Measurements from ENCODE around the gene SLC24A5.
A peak's percentile ranks its signal among the peaks of the same experiment; 100 is the strongest.

The SLC24A5 gene

DNA sequence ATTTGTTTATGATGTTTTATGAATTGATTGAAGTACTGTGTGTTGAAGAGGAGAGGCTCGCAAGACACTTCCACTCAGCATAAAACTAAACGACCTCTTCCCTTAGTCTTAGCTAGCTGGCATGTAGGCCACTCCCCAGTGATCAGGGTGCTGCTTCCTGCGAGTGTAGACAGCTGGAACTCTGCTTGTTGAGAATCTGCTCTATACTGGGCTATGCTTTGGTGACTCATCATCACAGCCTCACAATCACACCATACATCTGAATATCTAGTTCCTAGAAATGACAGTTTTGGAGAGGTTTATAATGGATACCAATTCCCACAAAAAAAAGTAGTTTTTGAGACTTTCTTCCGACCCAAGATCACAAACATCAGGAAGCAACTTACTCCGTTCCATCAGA is 1.5 kb upstream of the SLC24A5 start:
- no peak for DNase-seq

DNA sequence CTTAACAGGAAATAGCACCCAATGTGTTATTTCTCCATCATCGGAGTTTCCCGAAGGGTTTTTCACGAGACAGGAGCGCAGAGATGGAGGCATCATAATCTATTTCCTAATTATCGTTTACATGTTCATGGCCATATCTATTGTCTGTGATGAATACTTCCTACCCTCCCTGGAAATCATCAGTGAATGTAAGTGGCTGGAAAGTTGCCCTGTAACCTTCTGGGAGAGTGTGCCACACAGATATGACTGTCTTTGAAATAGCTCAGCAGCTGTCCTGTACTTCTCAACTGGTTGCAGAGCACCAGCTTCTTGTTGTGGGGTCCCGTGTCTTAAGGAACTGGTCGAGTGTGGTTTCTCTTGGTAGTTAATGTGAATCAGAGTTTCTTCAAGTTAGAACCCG is 1.1 kb downstream of the SLC24A5 start:
- no peak for DNase-seq

DNA sequence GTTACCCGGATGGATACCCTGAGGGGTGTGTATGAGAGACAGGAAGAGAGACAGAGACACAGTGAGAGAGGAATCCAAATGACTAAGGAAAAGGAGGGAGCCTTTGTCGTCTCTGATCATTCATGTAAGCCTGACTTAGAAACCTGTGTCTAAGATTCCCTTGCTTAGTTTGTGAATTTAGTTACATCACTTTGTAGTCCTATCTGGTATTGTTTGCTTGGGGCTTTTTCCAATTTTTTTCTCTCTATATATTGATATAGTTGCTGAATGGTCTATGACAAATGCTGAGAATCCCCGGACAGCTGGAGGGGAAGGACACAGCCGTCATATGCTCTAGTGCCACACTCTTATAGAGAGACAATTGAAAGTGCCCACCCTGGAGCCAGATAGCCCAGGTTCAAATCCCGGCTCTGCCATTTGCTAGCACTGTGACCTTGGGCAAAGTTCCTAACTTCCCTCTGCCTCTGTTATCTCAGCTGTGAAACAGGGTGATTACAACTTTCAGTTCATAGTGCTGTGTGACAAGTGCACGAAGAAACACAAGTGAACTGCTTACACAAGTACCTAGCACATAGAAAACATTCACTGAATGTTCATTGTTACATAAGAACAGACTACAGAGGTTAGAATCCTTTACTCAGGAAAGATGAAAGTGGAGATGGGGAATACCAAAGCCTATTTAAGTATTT is 6.0 kb downstream of the SLC24A5 start:
- DNase-seq: no peak

DNA sequence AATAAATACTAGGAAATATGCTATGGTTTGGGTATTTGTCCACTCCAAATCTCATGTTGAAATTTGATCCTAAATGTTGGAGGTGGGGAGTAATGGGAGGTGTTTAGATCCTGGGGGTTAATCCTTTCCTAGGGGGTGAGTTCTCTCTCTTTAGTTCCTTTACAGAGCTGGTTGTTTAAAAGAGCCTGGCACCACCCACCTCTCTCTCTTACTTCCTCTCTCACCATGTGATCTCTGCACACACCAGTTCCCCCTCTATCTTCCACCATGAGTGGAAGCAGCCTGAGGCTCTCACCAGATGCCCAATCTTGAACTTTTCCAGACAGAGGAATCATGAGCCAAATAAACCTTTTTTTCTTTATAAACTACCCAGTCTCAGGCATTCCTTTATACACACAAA is 10.5 kb downstream of the SLC24A5 start:
- no peak for DNase-seq

DNA sequence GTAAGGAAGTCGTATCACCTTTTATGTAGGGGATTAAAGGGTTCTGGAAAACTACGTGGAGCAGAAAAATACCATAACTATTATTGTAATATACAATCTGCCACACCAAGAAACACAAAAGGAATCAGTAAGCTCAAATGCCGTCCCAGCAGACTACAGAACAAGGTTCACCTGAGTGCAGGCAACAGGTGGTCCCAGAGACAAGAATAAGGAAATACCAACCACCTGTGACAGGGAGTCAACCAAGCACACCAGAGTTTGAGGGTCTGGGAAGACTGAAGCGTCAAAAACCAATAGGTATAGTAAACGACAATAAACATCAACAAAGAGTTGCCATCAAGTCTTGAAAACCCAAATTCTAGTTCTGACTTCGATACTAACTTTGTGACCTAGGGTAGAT is 12.1 kb downstream of the SLC24A5 start:
- no peak for DNase-seq

DNA sequence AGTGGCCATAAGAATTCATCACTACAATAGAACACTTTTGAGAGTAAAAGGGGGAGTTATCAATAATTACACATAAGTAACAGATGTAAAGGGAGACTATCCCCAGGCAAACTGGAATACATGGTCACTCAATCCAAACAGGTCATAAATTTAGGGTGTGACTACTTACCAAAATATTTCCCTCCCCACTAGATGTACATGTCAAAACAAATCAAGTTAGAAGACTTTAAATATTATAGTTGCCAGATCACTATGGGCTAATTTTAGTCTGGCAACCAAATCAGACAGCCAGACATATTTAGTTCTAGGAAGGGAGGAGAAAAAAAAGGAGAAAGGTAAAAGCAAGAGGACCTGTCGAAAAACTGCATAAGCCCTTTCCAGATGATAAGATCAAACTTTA is 23.1 kb downstream of the SLC24A5 start:
- peak; percentile 11 for DNase-seq

DNA sequence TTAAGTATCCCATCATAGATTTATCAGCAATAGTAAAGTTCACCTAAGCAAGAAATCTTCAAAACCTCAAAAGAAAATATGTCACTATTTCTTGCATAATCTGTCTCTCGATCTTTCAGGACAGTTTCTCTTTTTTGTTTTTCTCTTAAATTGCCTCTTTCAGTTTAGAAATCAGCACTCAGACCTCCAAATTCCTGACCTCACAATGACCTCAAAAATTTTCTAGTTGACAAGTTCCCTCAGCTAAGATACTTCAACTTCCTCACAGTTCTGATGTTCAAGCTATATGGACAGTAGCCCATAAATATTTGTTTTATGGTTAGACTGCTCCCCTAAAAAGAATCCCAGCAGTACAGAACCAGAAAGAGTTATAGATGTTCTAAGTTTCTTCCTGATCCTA is 24.1 kb downstream of the SLC24A5 start:
- no peak for DNase-seq

DNA sequence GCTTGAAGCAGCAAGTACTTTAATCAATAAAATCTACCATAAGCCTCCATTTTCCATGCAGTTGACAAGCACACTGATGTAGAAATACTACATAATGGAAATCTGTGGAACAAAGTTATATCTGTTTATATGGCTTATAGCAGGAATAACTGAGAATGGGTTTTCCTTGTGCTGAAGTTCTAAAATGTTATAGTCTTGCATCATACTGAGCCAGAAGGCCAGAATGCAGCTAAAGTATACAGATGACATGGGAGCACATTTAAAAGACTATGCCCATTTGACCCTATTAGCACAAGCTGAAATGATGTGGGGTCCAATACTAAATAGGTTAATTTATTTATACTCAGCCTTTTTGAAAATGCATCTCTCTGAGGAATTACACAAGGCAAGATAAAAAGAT is 25.1 kb downstream of the SLC24A5 start:
- DNase-seq: no peak

DNA sequence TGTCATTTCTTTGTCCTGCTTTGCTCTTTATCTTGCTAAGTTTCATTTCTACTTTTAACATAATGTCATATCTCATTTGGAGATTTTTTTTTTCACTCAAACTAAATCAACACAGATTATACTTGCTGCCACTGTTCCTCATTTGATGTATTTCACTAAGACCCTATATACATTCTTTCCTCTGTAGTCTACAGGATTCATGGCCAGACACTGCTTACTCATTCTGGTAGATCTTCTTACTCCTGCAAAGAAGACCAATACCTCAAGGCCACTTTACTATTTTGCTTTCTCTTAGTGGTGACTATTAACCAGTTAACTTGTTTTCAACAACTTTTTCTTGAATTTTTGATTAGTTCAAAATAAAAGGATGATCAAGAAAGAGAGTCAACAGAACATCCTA is 26.6 kb downstream of the SLC24A5 start:
- no peak for DNase-seq

DNA sequence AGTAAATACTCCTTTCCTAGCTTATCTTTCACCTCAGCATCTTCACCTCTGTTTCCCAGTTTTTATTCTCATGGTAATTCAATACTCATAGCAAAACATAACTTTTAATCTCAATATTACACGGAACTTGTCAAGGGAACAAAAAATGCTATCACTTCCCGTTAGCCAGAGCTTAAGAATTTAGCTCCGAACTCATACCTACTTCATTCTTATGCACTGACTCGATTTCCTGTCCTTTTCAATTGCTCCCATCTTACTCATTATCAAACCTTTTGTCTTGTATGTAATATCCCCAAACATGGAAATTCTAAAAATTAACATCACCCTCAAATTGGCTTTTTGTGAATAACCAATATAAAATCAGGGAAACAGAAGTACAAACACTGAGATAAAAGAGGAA is 29.1 kb downstream of the SLC24A5 start:
- DNase-seq: no peak

DNA sequence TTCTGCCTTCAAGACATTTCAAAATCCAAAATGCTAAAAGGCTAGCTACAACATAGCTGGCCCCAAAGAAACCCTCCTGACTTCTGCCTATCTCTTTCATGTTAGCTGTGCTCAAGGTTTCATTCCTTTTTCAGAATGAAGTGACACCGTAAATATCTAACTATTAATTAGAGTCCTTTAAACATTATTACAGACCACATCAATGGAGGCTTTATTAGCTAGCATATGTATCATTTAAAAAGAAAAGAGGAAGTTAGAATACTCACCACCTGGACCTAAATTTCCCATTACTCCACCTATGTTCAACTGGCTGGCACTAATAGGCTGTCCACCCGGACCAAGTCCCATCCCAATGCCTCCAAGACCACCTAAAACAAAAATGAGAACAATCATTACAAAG is 32.7 kb downstream of the SLC24A5 start:
- DNase-seq: no peak

DNA sequence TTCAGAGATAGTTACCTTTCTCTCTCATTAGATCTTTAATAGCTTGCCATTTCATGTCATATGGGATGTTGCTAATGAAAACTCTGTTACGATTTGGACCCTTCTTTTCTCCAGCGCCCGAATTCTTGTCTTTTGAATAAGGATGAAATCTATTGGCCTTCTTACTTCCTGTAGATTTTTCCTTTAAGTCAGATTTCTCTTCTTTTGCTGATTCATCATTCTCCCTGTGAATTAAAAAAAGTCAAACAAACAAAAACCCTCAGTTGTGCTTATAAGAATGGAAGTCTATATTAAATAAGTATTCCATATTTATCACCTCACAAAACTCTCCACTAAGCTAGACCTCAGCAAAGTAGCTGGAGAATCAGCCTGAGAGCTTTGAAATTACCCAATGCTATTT is 47.8 kb downstream of the SLC24A5 start:
- no peak for DNase-seq

DNA sequence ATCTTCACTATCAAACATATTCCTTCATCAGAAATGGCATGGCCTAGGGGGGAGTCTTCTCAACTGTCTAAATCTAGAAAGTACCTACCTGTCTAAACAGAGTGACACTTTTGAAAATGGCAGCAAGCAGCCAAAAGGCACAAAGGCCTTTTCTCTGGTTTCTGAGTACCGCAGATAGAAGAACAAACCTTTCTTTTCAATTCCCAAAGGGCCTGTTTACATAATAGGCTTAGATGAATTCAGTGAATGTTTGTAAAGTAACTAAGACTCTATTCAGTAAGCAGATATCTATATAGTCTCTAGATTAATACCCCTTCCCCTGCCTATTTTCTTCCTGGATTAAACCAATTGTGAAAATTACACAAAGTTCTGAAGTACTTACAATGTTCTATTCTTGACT is 50.2 kb downstream of the SLC24A5 start:
- peak; percentile 81 for DNase-seq

DNA sequence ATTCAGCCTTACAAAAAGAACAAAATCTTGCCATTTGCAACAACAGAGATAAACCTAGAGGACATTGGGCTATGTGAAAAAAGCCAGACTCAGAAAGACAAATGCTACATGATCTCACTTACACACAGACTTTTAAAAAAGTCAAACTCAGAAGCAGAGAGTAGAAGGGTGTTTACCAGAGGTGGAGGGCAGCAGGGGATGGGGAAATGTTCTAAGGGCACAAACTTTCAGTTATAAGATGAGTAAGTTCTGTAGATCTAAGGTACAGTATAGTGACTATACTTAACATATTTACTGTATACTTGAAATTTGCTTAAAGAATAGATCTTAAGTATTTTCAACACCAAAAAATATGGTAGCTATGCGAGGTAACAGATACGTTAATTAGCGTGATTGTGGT is 54.3 kb downstream of the SLC24A5 start:
- no peak for DNase-seq

DNA sequence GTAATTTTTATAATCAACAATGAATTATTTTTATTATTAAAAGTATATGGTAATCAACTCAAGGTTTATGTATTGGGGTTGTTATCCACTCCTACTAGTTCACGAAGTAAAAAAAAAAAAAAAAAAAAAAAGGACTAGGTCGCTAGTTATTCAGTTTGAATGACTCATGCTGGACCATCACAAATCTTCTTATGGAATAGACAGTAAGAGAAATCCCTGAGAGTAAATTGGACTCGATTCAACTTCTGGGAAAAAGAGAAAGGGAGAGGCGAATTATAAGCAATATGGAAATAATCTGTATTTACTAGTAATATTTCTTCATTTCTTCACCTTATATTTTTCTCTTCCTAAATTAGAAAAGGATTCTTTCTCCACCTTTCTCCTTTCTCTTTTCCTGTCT is 55.3 kb downstream of the SLC24A5 start:
- DNase-seq: peak; percentile 28

DNA sequence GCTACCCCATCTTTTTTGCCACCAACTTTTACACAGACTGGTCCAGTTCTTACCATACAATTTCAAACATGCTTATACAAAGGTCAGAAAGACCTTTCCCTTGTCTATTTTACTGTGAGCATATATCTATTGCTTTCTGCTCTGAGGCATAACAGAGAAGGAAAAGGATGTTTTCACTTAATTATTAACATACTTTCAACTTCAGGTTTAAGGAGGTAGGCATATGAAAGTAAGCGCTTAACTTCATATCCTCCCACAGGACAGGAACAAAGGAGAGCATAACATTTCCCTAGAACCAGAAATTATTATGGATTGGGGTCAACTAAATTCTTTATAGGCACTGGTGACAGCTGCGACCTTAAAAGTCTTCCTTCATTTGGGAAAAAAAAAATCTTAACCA is 56.2 kb downstream of the SLC24A5 start:
- DNase-seq: no peak

DNA sequence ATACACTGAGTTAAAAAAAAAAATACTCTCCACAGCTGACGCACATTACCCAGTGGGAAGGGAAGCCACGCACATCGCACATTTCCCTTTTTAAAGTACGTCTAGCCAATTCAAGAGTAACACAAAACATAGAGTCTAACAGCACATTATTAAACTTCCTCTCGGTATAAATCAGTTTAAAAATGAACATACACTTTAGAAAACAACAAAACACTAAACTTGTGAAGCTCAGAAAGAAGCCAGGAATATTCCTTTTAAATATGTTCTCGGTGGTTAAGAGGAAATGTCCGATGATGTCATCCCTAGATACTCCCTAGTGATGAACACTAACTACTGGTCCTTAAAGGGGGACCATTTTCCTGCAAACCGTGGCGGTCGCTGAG is 56.6 kb downstream of the SLC24A5 start:
- DNase-seq: peak; percentile 86

DNA sequence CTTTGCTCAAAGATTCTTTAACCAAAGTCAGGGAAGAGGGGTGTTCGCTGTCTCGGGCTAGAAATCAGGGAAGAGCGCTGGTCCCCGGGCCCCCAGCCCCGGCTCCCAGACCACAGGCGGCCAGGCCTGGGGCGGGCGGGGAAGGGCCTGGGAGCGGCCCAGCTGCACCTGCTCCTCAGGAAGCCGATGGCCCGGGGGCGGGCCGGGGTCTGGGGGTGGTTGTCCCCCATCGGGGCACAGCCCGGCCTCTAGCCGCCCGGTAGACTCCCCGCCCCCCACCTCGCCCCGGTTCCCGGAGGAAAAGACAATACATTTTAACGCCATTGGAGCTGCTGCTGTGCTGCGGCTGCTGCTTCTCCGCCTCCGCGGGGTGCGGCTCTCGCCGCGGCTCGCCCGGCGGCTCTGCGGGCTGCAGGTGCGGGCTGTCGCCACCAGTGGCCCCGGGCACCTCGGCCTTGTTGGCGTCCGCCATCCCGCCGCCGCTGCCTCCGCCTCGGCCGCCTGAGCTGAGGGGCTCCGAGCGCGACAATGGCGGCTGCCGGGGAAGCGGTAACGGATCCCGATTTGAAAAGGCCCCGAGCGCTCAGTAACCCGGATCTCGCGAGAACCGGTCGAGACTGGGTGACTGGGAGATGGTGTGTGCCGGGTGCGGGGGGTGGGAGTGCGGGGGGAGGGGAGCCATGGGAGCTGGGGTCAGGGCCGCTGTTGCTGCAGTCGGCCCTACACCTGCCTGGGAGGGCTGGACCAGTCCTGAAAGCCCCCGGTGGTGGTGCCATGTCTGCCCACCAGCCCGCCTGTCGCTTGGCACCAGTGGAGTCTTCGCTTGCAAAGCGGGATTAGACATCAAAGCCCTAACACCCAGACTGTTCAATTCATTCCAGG is 57.2 kb downstream of the SLC24A5 start, which contains the start of gene MYEF2:
Gene MYEF2, minus strand, starts transcription at position 530 of the 882 bp plus-strand sequence. Its CDS starts 58 bp downstream, at position 472.
- DNase-seq: peak; percentile 96

DNA sequence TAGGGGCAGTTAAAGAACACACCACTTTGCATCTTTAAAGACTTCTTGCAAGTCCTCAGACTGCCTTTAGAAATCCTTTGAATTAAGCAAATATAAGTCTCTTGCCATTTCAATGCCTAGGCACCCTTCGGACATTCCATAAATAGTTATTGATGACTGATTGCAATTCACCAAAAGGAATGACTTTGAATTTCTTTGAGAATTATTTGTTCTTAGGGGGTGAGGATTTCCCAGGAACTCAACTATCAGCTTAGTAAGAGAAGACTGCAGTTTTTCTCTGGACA is 57.8 kb downstream of the SLC24A5 start:
- no peak for DNase-seq

DNA sequence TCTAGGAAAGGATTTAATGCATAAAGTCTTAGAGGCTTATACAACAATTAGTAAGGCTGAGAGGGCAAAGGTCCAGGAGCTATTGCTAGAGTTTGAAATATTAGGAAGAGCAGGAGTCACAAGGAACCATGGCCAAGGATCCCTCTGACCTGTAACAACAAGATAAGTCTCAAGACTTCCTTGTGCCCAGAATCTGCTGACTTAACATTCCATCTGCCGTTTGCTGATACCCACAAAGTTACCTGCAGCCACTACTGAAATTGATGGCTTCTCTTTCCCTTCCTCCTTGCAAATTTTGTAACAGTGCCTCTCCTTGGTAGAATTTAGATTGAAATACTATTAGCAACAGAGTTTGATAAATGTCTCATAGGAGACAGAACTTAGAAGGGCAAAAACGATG is 62.0 kb downstream of the SLC24A5 start:
- no peak for DNase-seq

DNA sequence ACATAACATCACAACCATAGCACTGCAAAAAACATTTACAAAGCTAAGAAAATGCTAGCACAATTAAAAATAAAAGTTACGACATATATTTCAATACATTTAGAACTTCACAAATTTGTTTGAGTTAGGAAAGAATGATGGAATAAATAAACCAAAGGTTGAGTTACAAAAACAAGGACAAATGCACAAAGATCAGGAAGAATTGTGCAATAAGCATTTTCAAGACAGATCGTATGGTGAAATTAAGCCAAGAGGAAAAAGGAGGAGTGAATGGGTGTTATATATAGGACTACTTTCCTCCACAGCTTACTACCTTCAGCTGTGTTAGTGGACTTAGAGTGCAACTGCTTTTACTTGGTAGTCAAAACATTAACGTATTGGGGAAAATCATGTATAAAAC is 64.7 kb downstream of the SLC24A5 start:
- DNase-seq: no peak

DNA sequence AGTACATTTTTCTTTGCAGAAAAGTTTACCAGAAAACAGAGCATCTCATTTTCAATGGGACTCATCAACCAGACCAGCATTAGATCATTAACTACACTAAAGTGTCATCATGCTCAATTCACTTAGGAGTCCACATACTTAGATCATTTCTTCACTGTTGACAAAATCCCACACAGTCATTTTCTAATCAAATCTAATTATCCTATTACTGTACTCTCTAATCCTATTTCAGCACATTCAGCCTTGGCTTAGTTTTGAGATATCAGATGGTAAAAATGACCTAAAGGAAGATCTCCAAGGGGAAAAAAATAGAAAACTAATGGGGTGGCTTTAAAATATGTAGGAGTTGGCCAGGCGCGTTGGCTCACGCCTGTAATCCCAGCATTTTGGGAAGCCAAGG is 65.5 kb downstream of the SLC24A5 start:
- DNase-seq: no peak

DNA sequence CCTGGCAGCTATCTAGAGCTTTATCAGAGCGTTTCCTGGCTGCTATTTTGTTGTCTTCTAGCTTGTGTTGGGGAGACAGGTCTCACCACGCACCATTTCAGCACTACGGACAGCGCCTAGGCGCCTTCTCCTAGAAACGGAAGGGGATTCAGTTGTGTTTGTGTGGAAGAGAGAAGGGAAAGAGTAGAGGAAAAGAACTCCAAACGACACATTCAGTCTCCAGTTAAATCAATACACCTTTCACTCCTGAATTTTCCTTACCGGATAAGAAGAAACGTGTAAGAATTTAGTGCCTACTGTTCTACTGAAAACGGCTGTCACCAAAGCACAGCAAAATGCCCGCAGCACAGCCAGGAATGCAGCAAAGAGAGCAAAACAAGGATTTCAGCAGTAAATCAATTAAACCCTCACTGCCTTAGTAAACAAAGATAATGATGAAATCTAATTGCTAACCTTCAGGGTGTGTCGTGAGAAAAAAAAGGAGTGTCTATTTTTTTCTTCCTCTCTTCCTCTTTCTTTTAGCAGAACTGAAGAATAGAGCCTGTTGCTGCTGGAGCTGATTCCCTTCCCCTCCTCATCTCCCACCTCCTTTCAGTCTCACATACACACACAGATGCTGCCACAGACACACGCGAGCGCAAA is 70.3 kb downstream of the SLC24A5 start:
- peak; percentile 72 for DNase-seq

DNA sequence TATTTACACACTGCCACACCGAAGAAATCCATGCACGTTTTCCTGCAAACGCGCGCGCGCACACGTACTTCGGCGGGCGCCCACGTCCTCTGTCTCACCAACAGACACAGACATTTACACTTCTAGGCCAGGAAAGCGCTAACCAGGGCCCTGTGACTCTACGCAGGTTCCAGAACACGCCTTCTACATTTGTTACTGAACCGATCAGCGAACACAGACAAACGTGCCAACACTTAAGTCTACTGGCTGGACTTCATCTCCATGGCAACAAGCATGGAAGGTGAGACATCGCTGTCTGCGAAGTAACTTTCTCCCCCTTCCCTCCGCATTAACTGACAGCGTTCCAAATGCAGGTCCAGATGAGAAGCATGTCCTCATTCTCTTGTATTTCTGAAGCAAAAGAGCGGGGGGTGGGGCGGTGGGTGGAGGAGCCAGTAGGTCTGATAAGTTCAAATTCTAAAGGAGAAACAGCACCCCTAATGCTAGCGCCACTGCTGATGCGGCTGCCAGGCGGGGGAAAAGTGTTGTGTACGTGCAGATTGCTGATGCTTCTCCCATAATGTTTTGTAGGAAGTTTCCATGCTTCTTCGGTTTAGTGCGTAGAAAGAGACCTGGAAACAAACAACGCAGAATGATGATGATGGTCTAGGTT is 70.9 kb downstream of the SLC24A5 start, which contains the start of gene CTXN2:
Gene CTXN2, plus strand, starts transcription at position 92 of the 652 bp plus-strand sequence. CDS start 9,636 bp downstream, outside the sequence.
- DNase-seq: peak; percentile 90
